ENCODE measurements around the gene TACO1.

The TACO1 gene

GRCh38 chr17:63647065-63647725 lies 46.5 kb downstream of the TACO1 start:
- H3K36me3 ChIP-seq (ENCODE audit: control insufficient read depth in 5 of 5, insufficient read depth in 5 of 5, low read length in 5 of 5): peaks cover 5 to 30% (median 22%) of the 10 kb centered on the region in 5 donors
- no peak overlapping the region for H3K9ac ChIP-seq (ENCODE audit: low read length in 5 of 5)
- no peak overlapping the region for H3K4me3 ChIP-seq (ENCODE audit: low read depth in 1 of 5, low read length in 5 of 5)
- peaks cover 0 to 26% (median 10%) of the 10 kb centered on the region in 5 donors for H3K4me1 ChIP-seq (ENCODE audit: control insufficient read depth in 5 of 5, insufficient read depth in 5 of 5, low read length in 5 of 5)
- no peaks in the 10 kb centered on the region for H3K9me3 ChIP-seq (ENCODE audit: control insufficient read depth in 5 of 5, low read length in 5 of 5)
- no peak overlapping the region for H3K27ac ChIP-seq (ENCODE audit: low read depth, low read length)
- H3K27me3 ChIP-seq (ENCODE audit: control insufficient read depth in 5 of 5, insufficient read depth in 4 of 5, low read length in 5 of 5): no peaks in the 10 kb centered on the region

- H3K4me1 ChIP-seq (ENCODE audit: control insufficient read depth in 5 of 5, insufficient read depth in 5 of 5, low read length in 5 of 5): peaks cover 0 to 26% (median 10%) of the 10 kb centered on the region in 5 donors
- H3K9me3 ChIP-seq (ENCODE audit: control insufficient read depth in 5 of 5, low read length in 5 of 5): no peaks in the 10 kb centered on the region
- H3K36me3 ChIP-seq (ENCODE audit: control insufficient read depth in 5 of 5, insufficient read depth in 5 of 5, low read length in 5 of 5): peaks cover 11 to 37% (median 30%) of the 10 kb centered on the region in 5 donors
- no peak overlapping the region for H3K4me3 ChIP-seq (ENCODE audit: low read depth in 1 of 5, low read length in 5 of 5)
- H3K27ac ChIP-seq (ENCODE audit: low read depth, low read length): no peak overlapping the region
- no peaks in the 10 kb centered on the region for H3K27me3 ChIP-seq (ENCODE audit: control insufficient read depth in 5 of 5, insufficient read depth in 4 of 5, low read length in 5 of 5)
- H3K9ac ChIP-seq (ENCODE audit: low read length in 5 of 5): no peak overlapping the region
These were observed 47.2 kb downstream of the TACO1 start for GRCh38 chr17:63647936-63648335.

GRCh38 chr17:63649813-63650212 lies 49.1 kb downstream of the TACO1 start:
- no peaks in the 10 kb centered on the region for H3K27me3 ChIP-seq (ENCODE audit: control insufficient read depth in 5 of 5, insufficient read depth in 4 of 5, low read length in 5 of 5)
- no peaks in the 10 kb centered on the region for H3K9me3 ChIP-seq (ENCODE audit: control insufficient read depth in 5 of 5, low read length in 5 of 5)
- H3K9ac ChIP-seq (ENCODE audit: low read length in 5 of 5): no peak overlapping the region
- peaks cover 18 to 49% (median 41%) of the 10 kb centered on the region in 5 donors for H3K36me3 ChIP-seq (ENCODE audit: control insufficient read depth in 5 of 5, insufficient read depth in 5 of 5, low read length in 5 of 5)
- peaks cover 0 to 23% (median 10%) of the 10 kb centered on the region in 5 donors for H3K4me1 ChIP-seq (ENCODE audit: control insufficient read depth in 5 of 5, insufficient read depth in 5 of 5, low read length in 5 of 5)
- no peak overlapping the region for H3K27ac ChIP-seq (ENCODE audit: low read depth, low read length)
- H3K4me3 ChIP-seq (ENCODE audit: low read depth in 1 of 5, low read length in 5 of 5): no peak overlapping the region

GRCh38 chr17:63652106-63652505 lies 51.4 kb downstream of the TACO1 start:
- peaks cover 18 to 39% (median 33%) of the 10 kb centered on the region in 5 donors for H3K36me3 ChIP-seq (ENCODE audit: control insufficient read depth in 5 of 5, insufficient read depth in 5 of 5, low read length in 5 of 5)

GRCh38 chr17:63653050-63653449 lies 52.4 kb downstream of the TACO1 start:
- Histone ChIP-seq H3K9me3 (ENCODE audit: control insufficient read depth in 5 of 5, low read length in 5 of 5) (no peaks in the 10 kb centered on the region), H3K9ac (ENCODE audit: low read length in 5 of 5) (no peak overlapping the region), H3K36me3 (ENCODE audit: control insufficient read depth in 5 of 5, insufficient read depth in 5 of 5, low read length in 5 of 5) (peaks cover 23 to 35% (median 34%) of the 10 kb centered on the region in 5 donors), H3K4me1 (ENCODE audit: control insufficient read depth in 5 of 5, insufficient read depth in 5 of 5, low read length in 5 of 5) (peaks cover 0 to 5% (median under 1%) of the 10 kb centered on the region in 5 donors), H3K27ac (ENCODE audit: low read depth, low read length) (no peak overlapping the region), H3K4me3 (ENCODE audit: low read depth in 1 of 5, low read length in 5 of 5) (no peak overlapping the region), H3K27me3 (ENCODE audit: control insufficient read depth in 5 of 5, insufficient read depth in 4 of 5, low read length in 5 of 5) (no peaks in the 10 kb centered on the region)

More at GRCh38 chr17:63652106-63652505, 51.4 kb downstream of the TACO1 start:
- no peaks in the 10 kb centered on the region for H3K27me3 ChIP-seq (ENCODE audit: control insufficient read depth in 5 of 5, insufficient read depth in 4 of 5, low read length in 5 of 5)
- no peak overlapping the region for H3K27ac ChIP-seq (ENCODE audit: low read depth, low read length)
- H3K9me3 ChIP-seq (ENCODE audit: control insufficient read depth in 5 of 5, low read length in 5 of 5): no peaks in the 10 kb centered on the region
- peaks cover 0 to 5% (median 3%) of the 10 kb centered on the region in 5 donors for H3K4me1 ChIP-seq (ENCODE audit: control insufficient read depth in 5 of 5, insufficient read depth in 5 of 5, low read length in 5 of 5)
- H3K4me3 ChIP-seq (ENCODE audit: low read depth in 1 of 5, low read length in 5 of 5): no peak overlapping the region
- no peak overlapping the region for H3K9ac ChIP-seq (ENCODE audit: low read length in 5 of 5)

DNA sequence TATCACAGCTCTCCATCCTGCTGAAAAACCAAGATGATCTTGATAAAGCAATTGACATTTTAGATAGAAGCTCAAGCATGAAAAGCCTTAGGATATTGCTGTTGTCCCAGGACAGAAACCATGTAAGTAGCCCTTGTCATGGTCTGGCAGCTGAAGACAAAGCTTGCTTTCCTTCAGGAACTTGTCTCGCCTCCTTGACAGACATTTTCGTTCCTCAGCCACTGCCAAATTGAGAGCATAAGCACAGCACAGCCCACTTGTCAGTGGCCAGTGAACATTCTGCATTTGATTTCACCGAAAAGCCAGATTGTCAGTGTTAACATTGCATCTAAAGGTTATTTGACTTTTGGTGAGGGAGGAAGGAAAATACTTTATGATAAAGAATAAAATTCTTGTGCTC lies 57.1 kb downstream of the TACO1 start:
- H3K4me3 ChIP-seq (ENCODE audit: low read depth in 1 of 5, low read length in 5 of 5): no peak overlapping the region
- H3K27me3 ChIP-seq (ENCODE audit: control insufficient read depth in 5 of 5, insufficient read depth in 4 of 5, low read length in 5 of 5): no peaks in the 10 kb centered on the region
- no peak overlapping the region for H3K27ac ChIP-seq (ENCODE audit: low read depth, low read length)
- H3K4me1 ChIP-seq (ENCODE audit: control insufficient read depth in 5 of 5, insufficient read depth in 5 of 5, low read length in 5 of 5): peaks cover 0 to 6% (median 0%) of the 10 kb centered on the region in 5 donors
- peaks cover 21 to 59% (median 44%) of the 10 kb centered on the region in 5 donors for H3K36me3 ChIP-seq (ENCODE audit: control insufficient read depth in 5 of 5, insufficient read depth in 5 of 5, low read length in 5 of 5)
- no peak overlapping the region for H3K9ac ChIP-seq (ENCODE audit: low read length in 5 of 5)
- no peaks in the 10 kb centered on the region for H3K9me3 ChIP-seq (ENCODE audit: control insufficient read depth in 5 of 5, low read length in 5 of 5)

Data from subcutaneous abdominal adipose tissue (tissue), 5 donors.